GM23338 (cell line): ENCODE results near the gene LRRTM2. TPM values are rescaled to one million over a fixed set of nuclear protein-coding genes. Genes with fewer than 3 reads are reported as not detected.
A peak's percentile ranks its signal among the peaks of the same experiment; 100 is the strongest.

Source experiments
- ATAC-seq: fragments of 200-7000 bp; cut with Tn5 transposase; 3 replicates; pipeline ENCODE4 v1.9.1; 2020
- DNase-seq: peaks from one replicate; pipeline ENCODE4 v3.0.0-alpha.2; 2015; ENCODE audit warnings: low spot score
- H2AFZ ChIP-seq: fragments of 200-600 bp; sonication (generic); 2 replicates; pipeline ENCODE4 v1.8.0; 2016; ENCODE audit warnings: antibody characterized with exemption, mild to moderate bottlenecking, moderate library complexity
- H3F3A ChIP-seq: fragments of 200-600 bp; sonication (generic); replicated peaks from 2 replicates; pipeline ENCODE4 v1.8.0; 2017; ENCODE audit warnings: antibody characterized with exemption, mixed run types, low read depth
- H3K27ac ChIP-seq: fragments of 200-600 bp; sonication (generic); 2 replicates; pipeline ENCODE4 v1.6.1; 2016; ENCODE audit warnings: low read depth
- H3K27me3 ChIP-seq: fragments of 200-600 bp; sonication (generic); 2 replicates; pipeline ENCODE4 v1.8.0; 2016; ENCODE audit warnings: mild to moderate bottlenecking, mixed run types, moderate library complexity; ENCODE audit not compliant: insufficient read depth
- H3K36me3 ChIP-seq: fragments of 200-600 bp; sonication (generic); 2 replicates; pipeline ENCODE4 v1.8.0; 2016; ENCODE audit warnings: mild to moderate bottlenecking; ENCODE audit not compliant: insufficient read depth
- H3K4me1 ChIP-seq: fragments of 200-600 bp; sonication (generic); 2 replicates; pipeline ENCODE4 v1.8.0; 2016; ENCODE audit warnings: mild to moderate bottlenecking, moderate library complexity; ENCODE audit not compliant: insufficient read depth
- H3K4me2 ChIP-seq: fragments of 200-600 bp; sonication (generic); 2 replicates; pipeline ENCODE4 v1.7.1; 2017; ENCODE audit warnings: mixed run types
- H3K4me3 ChIP-seq: fragments of 200-600 bp; sonication (generic); 2 replicates; pipeline ENCODE4 v1.6.1; 2016; ENCODE audit warnings: mixed run types
- H3K79me2 ChIP-seq: fragments of 200-600 bp; sonication (generic); replicated peaks from 2 replicates; pipeline ENCODE4 v1.8.0; 2017; ENCODE audit warnings: mild to moderate bottlenecking; ENCODE audit not compliant: insufficient read depth
- H3K9me2 ChIP-seq: fragments of 200-600 bp; sonication (generic); 2 replicates; pipeline ENCODE4 v1.8.0; 2017; ENCODE audit not compliant: insufficient read depth
- H4K20me1 ChIP-seq: fragments of 200-600 bp; sonication (generic); replicated peaks from 2 replicates; pipeline ENCODE4 v1.8.0; 2017; ENCODE audit warnings: mild to moderate bottlenecking; ENCODE audit not compliant: insufficient read depth
- H3K27ac Mint-ChIP-seq: 2 replicates; pipeline ENCODE4 v1.8.0; 2020; ENCODE audit warnings: inconsistent platforms, mild to moderate bottlenecking, moderate library complexity, mixed read lengths
- H3K27me3 Mint-ChIP-seq: 3 replicates; pipeline ENCODE4 v1.8.0; 2022; ENCODE audit warnings: low read depth, mild to moderate bottlenecking, moderate library complexity, mixed read lengths, inconsistent platforms; ENCODE audit not compliant: insufficient read depth, poor library complexity
- H3K36me3 Mint-ChIP-seq: 3 replicates; pipeline ENCODE4 v1.8.0; 2021; ENCODE audit warnings: low read depth, mild to moderate bottlenecking, inconsistent platforms, moderate library complexity, mixed read lengths
- H3K4me1 Mint-ChIP-seq: 3 replicates; pipeline ENCODE4 v1.8.0; 2020; ENCODE audit warnings: mild to moderate bottlenecking, inconsistent platforms, mixed read lengths
- H3K4me3 Mint-ChIP-seq: 3 replicates; pipeline ENCODE4 v1.8.0; 2021; ENCODE audit warnings: moderate library complexity, mild to moderate bottlenecking, inconsistent platforms, mixed read lengths
- H3K9me3 Mint-ChIP-seq: 3 replicates; pipeline ENCODE4 v1.8.0; 2020; ENCODE audit warnings: moderate library complexity, mild to moderate bottlenecking, inconsistent platforms, mixed read lengths
- CREB1 ChIP-seq: fragments of 250-450 bp; sonication (Bioruptor Pico); IDR thresholded peaks from 2 replicates; pipeline ENCODE4 v1.5.0; 2020; ENCODE audit warnings: low read depth, mild to moderate bottlenecking, moderate library complexity
- CTCF ChIP-seq, 2 experiments: fragments of 200-600 bp in 1 of 2; sonication (generic) in 1 of 2; conservative IDR thresholded peaks; 2 replicates each; pipeline versions ENCODE4 v1.5.1 to v1.6.1; 2016 to 2017; ENCODE audit warnings: antibody characterized with exemption in 2 of 2, low read depth in 2 of 2, mild to moderate bottlenecking in 2 of 2, moderate library complexity in 1 of 2
- ETS1 ChIP-seq: IDR thresholded peaks from 2 replicates; pipeline ENCODE4 v1.6.1; 2016; ENCODE audit warnings: antibody characterized with exemption
- EZH2 ChIP-seq: fragments of 200-600 bp; sonication (generic); IDR thresholded peaks from one replicate; pipeline ENCODE4 v1.8.0; 2017; ENCODE audit warnings: antibody characterized with exemption, mild to moderate bottlenecking, low read depth; ENCODE audit not compliant: unreplicated experiment
- EZH2phosphoT487 ChIP-seq: fragments of 200-600 bp; sonication (generic); IDR thresholded peaks from one replicate; pipeline ENCODE4 v1.8.1; 2018; ENCODE audit warnings: antibody characterized with exemption; ENCODE audit not compliant: unreplicated experiment
- JUNB ChIP-seq: IDR thresholded peaks from one replicate; pipeline ENCODE4 v1.6.1; 2016; ENCODE audit warnings: antibody characterized with exemption; ENCODE audit not compliant: unreplicated experiment
- NANOG ChIP-seq: IDR thresholded peaks from 2 replicates; pipeline ENCODE4 v1.6.1; 2016; ENCODE audit warnings: antibody characterized with exemption, borderline replicate concordance
- POLR2AphosphoS5 ChIP-seq: IDR thresholded peaks from 2 replicates; pipeline ENCODE4 v1.6.1; 2016; ENCODE audit warnings: antibody characterized with exemption, low read depth
- REST ChIP-seq: IDR thresholded peaks from one replicate; pipeline ENCODE4 v1.6.1; 2018; ENCODE audit warnings: antibody characterized with exemption; ENCODE audit not compliant: unreplicated experiment
- STAT1 ChIP-seq: IDR thresholded peaks from one replicate; pipeline ENCODE4 v1.6.1; 2016; ENCODE audit warnings: antibody characterized with exemption; ENCODE audit not compliant: unreplicated experiment
- ZNF114 ChIP-seq: fragments of 250-450 bp; sonication (Bioruptor Pico); IDR thresholded peaks from 2 replicates; pipeline ENCODE4 v1.5.0; 2020; ENCODE audit warnings: mild to moderate bottlenecking, moderate library complexity
- ZNF331 ChIP-seq: fragments of 250-450 bp; sonication (Bioruptor Pico); IDR thresholded peaks from 2 replicates; pipeline ENCODE4 v1.5.0; 2020; ENCODE audit warnings: low read depth, mild to moderate bottlenecking, moderate library complexity
- ZNF462 ChIP-seq: fragments of 250-450 bp; sonication (Bioruptor Pico); IDR thresholded peaks from 2 replicates; pipeline ENCODE4 v1.5.0; 2020; ENCODE audit warnings: mild to moderate bottlenecking, moderate library complexity
- polyA plus RNA-seq: library from polyadenylated mRNA; unstranded; fragments of >200 nt; fragmentation: Nextera tagmentation; extraction: Ambion mirVana; gene quantifications from 2 replicates; pipeline ENCODE4 v1.2.1, GENCODE V29; 2016
- total RNA-seq: library from RNA; depleted of rRNA; stranded (reverse); fragments of >200 nt; shearing (Covaris generic); gene quantifications from 2 replicates; pipeline ENCODE4 v1.2.3, GENCODE V29; 2014

LRRTM2 gene
- total and polyA plus RNA-seq, 2 experiments from 2014 or later: 1.5 TPM; not detected in 1

GRCh38 chr5:138876811-138877210 lies 1.7 kb upstream of the LRRTM2 start:
- Histone ChIP-seq H3K4me3 (no peak overlapping the region), H3F3A (no peaks in the 10 kb centered on the region), H3K4me2 (no peak overlapping the region), H4K20me1 (peaks cover 10% of the 10 kb centered on the region; the same call in 1 of the 2 replicates), H3K27ac (no peak overlapping the region), H3K9me2 (no peaks in the 10 kb centered on the region), H3K27me3 (no peaks in the 10 kb centered on the region), H2AFZ (no peak overlapping the region), H3K4me1 (peaks cover 54% of the 10 kb centered on the region), H3K36me3 (no peaks in the 10 kb centered on the region), H3K79me2 (peaks cover 90% of the 10 kb centered on the region)
- DNase-seq (no peak), ATAC-seq (no peak)
- Mint-ChIP-seq H3K4me3 (no peak overlapping the region), H3K9me3 (no peaks in the 10 kb centered on the region), H3K36me3 (peaks cover 5% of the 10 kb centered on the region; the same call in 1 of the 3 replicates), H3K4me1 (peaks cover 73% of the 10 kb centered on the region), H3K27ac (peak overlapping the region; percentile 40; the same call in 1 of the 2 replicates), H3K27me3 (peaks cover 9% of the 10 kb centered on the region)
- no peak for TF ChIP-seq POLR2AphosphoS5
- TF ChIP-seq JUNB: no peak
- no peak for TF ChIP-seq NANOG
- no peak for TF ChIP-seq CREB1
- TF ChIP-seq ETS1: no peak
- no peak for TF ChIP-seq ZNF462 (CRISPR knock-in tag)
- no peak for TF ChIP-seq EZH2phosphoT487
- no peak for TF ChIP-seq ZNF114 (CRISPR knock-in tag)
- no peak for TF ChIP-seq CTCF (conservative IDR thresholded peaks at IDR 0.05; ENCODE audit: low read depth in 2 of 2)
- no peak for TF ChIP-seq REST
- no peak for TF ChIP-seq EZH2
- no peak for TF ChIP-seq ZNF331
- TF ChIP-seq STAT1: no peak
